ENCODE results near the gene STIP1.
A peak's percentile ranks its signal among the peaks of the same experiment; 100 is the strongest.
"Not testable (repeated sequence)": the region's sequence is repeated elsewhere in the genome, so short reads cannot be mapped to it uniquely, and the experiment has no call there.

The STIP1 gene

GRCh38 chr11:64238076-64238475 is 52.1 kb downstream of the STIP1 start:
- no peak for DNase-seq (ENCODE audit: low spot score)

GRCh38 chr11:64238999-64239398 is 53.0 kb downstream of the STIP1 start:
- no peak for DNase-seq (ENCODE audit: low spot score)

- DNase-seq (ENCODE audit: low spot score), result no peak
These were observed 53.9 kb downstream of the STIP1 start for GRCh38 chr11:64239662-64240434.

- peak; percentile 98 for DNase-seq (ENCODE audit: low spot score)
These were observed 54.7 kb downstream of the STIP1 start, which contains the start of gene FKBP2 for GRCh38 chr11:64240435-64241240. Gene FKBP2, plus strand, starts transcription at chr11:64241095. Its CDS starts 1,293 bp downstream, at chr11:64242388.

GRCh38 chr11:64241241-64241490 is 55.2 kb downstream of the STIP1 start:
- peak; percentile 100 for DNase-seq (ENCODE audit: low spot score)

GRCh38 chr11:64241491-64242374 is 55.8 kb downstream of the STIP1 start:
- no peak for DNase-seq (ENCODE audit: low spot score)

GRCh38 chr11:64243236-64243854 is 57.4 kb downstream of the STIP1 start:
- DNase-seq (ENCODE audit: low spot score), result no peak

- no peak for DNase-seq (ENCODE audit: low spot score)
These were observed 58.1 kb downstream of the STIP1 start for GRCh38 chr11:64244107-64244506.

GRCh38 chr11:64244966-64245365 is 59.0 kb downstream of the STIP1 start:
- DNase-seq (ENCODE audit: low spot score), result no peak

GRCh38 chr11:64245401-64245796 is 59.4 kb downstream of the STIP1 start:
- peak; percentile 50 for DNase-seq (ENCODE audit: low spot score)

GRCh38 chr11:64245797-64246620 is 60.0 kb downstream of the STIP1 start:
- peak; percentile 84 for DNase-seq (ENCODE audit: low spot score)

- DNase-seq (ENCODE audit: low spot score), result not testable (repeated sequence)
These were observed 60.6 kb downstream of the STIP1 start for GRCh38 chr11:64246621-64246870.

GRCh38 chr11:64246871-64247728 is 61.1 kb downstream of the STIP1 start, which contains the start of gene PPP1R14B:
Gene PPP1R14B, minus strand, starts transcription at chr11:64246943. Its CDS starts 270 bp downstream, at chr11:64246673.
- DNase-seq (ENCODE audit: low spot score), result peak; percentile 78

GRCh38 chr11:64247729-64248531 is 62.0 kb downstream of the STIP1 start:
- no peak for DNase-seq (ENCODE audit: low spot score)

- no peak for DNase-seq (ENCODE audit: low spot score)
These were observed 62.6 kb downstream of the STIP1 start for GRCh38 chr11:64248578-64248977.

- no peak for DNase-seq (ENCODE audit: low spot score)
These were observed 63.1 kb downstream of the STIP1 start for GRCh38 chr11:64249038-64249437.

- DNase-seq (ENCODE audit: low spot score), result no peak
These were observed 63.8 kb downstream of the STIP1 start for GRCh38 chr11:64249563-64250414.

- DNase-seq (ENCODE audit: low spot score), result no peak
These were observed 64.5 kb downstream of the STIP1 start for GRCh38 chr11:64250415-64251015.

All from CD4-positive, alpha-beta T cell treated with Interleukin-2 at 100 ng/mL for 4 hours (primary cell).